H1 (cell line): ENCODE data around the gene KCNC4. TPM values are rescaled to one million over a fixed set of nuclear protein-coding genes. Genes with fewer than 3 reads are reported as not detected.

Experiments used
- CEBPB ChIP-seq: IDR thresholded peaks from 2 replicates; pipeline ENCODE4 v1.6.1; 2012; ENCODE audit warnings: low read depth, low read length
- EZH2 ChIP-seq: fragments of 200-600 bp; sonication (generic); IDR thresholded peaks from 2 replicates; pipeline ENCODE4 v1.7.1; 2012; ENCODE audit warnings: low read depth, mild to moderate bottlenecking, moderate library complexity, low read length, inconsistent platforms; ENCODE audit not compliant: severe bottlenecking
- KDM1A ChIP-seq: fragments of 200-600, 300-600 bp; sonication (generic); IDR thresholded peaks from 2 replicates; pipeline ENCODE4 v1.7.1; 2016; ENCODE audit warnings: mild to moderate bottlenecking, low read length, borderline replicate concordance
- PHF8 ChIP-seq: fragments of 200-600 bp; sonication (generic); conservative IDR thresholded peaks from 2 replicates; pipeline ENCODE4 v1.7.1; 2012; ENCODE audit warnings: low read depth, mild to moderate bottlenecking, inconsistent platforms, low read length, moderate library complexity
- RFX5 ChIP-seq: IDR thresholded peaks from 2 replicates; pipeline ENCODE4 v1.6.1; 2011; ENCODE audit warnings: low read depth, low read length, improper control_type of control experiment, borderline replicate concordance
- SIX5 ChIP-seq: IDR thresholded peaks from 2 replicates; pipeline ENCODE4 v1.6.1; 2011; ENCODE audit warnings: mild to moderate bottlenecking, low read depth, low read length
- SRF ChIP-seq: IDR thresholded peaks from 2 replicates; pipeline ENCODE4 v1.6.1; 2011; ENCODE audit warnings: mild to moderate bottlenecking, low read depth, low read length, moderate library complexity
- polyA plus RNA-seq, 7 experiments: library from polyadenylated mRNA; depleted of rRNA in 3 of 7; stranded (reverse) in 5 of 7; unstranded in 2 of 7; fragments of >200 nt in 5 of 7; fragments of 200-250 nt in 2 of 7; gene quantifications; 1 replicate in 5 of 7; 2 replicates in 1 of 7; 4 replicates in 1 of 7; pipeline versions ENCODE4 v1.2.1 to v1.2.3, GENCODE V29; 2011 to 2013; ENCODE audit warnings: missing spikeins in 2 of 7, mixed read lengths in 2 of 7
- total RNA-seq: library from RNA; stranded (reverse); fragmentation: NEBNext Ultra II Directional; extraction: Animal tissue kit (Norgen Biotek cat#: 25700); gene quantifications from 2 replicates; pipeline ENCODE4 v1.2.1, GENCODE V29; 2021
- TF ChIP-seq, protein P1 (sequence below): IDR thresholded peaks from 2 replicates; pipeline ENCODE4 v1.6.1; 2011; ENCODE audit warnings: low read depth, mild to moderate bottlenecking, low read length; ENCODE audit not compliant: insufficient read depth
- TF ChIP-seq, protein P2 (sequence below): IDR thresholded peaks from 2 replicates; pipeline ENCODE4 v1.6.1; 2012; ENCODE audit warnings: inconsistent platforms

Gene KCNC4
- total and polyA plus RNA-seq, 2 of the 8 experiments (the other 6 are each of a cell fraction or from before 2014, with no cell fraction given): 8.1 to 11.2 TPM

DNA sequence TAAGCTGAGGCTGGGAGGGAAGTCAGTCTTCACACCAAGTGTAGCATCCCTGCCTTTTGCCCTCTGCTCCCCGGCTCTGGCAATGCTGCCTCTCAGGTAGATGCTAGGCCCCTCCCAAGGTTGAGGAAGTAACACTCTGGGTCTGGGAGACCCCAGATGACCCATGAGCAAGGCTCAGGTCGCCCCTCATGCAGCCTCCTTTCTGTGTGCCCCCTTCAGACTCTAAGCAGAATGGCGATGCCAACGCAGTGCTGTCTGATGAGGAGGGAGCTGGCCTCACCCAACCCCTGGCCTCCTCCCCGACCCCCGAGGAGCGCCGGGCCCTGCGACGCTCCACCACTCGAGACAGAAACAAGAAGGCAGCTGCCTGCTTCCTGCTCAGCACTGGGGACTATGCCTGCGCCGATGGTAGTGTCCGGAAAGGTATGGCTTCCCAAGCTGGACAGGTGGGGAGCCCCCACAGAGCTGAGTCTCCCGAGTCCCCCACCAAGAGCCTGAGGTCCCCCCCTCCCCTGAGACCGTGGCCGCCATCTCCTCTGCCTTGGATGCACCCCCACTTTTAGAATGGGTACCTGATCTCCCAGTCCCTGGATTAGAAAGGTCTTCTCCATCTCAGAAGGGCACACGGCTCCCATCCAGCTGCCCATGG, 15.8 kb downstream of the KCNC4 start (continued):
- no peak for TF ChIP-seq EZH2
- TF ChIP-seq RFX5: no peak
- TF ChIP-seq SIX5: no peak
- TF ChIP-seq CEBPB: no peak
- no peak for TF ChIP-seq KDM1A
- TF ChIP-seq, protein P1, sequence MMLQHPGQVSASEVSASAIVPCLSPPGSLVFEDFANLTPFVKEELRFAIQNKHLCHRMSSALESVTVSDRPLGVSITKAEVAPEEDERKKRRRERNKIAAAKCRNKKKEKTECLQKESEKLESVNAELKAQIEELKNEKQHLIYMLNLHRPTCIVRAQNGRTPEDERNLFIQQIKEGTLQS: no peak
- TF ChIP-seq PHF8: no peak
- TF ChIP-seq SRF: no peak
- TF ChIP-seq, protein P2, sequence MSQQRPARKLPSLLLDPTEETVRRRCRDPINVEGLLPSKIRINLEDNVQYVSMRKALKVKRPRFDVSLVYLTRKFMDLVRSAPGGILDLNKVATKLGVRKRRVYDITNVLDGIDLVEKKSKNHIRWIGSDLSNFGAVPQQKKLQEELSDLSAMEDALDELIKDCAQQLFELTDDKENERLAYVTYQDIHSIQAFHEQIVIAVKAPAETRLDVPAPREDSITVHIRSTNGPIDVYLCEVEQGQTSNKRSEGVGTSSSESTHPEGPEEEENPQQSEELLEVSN: no peak
